Cerebellar cortex (tissue), 1 donor: ENCODE results near the gene KPNA6.
"Not testable (repeated sequence)": the region's sequence is repeated elsewhere in the genome, so short reads cannot be mapped to it uniquely, and the experiment has no call there.

Experiments
- DNase-seq: peaks from one replicate; pipeline ENCODE4 v3.0.0-alpha.2; 2015; ENCODE audit warnings: low spot score

KPNA6 gene

DNA sequence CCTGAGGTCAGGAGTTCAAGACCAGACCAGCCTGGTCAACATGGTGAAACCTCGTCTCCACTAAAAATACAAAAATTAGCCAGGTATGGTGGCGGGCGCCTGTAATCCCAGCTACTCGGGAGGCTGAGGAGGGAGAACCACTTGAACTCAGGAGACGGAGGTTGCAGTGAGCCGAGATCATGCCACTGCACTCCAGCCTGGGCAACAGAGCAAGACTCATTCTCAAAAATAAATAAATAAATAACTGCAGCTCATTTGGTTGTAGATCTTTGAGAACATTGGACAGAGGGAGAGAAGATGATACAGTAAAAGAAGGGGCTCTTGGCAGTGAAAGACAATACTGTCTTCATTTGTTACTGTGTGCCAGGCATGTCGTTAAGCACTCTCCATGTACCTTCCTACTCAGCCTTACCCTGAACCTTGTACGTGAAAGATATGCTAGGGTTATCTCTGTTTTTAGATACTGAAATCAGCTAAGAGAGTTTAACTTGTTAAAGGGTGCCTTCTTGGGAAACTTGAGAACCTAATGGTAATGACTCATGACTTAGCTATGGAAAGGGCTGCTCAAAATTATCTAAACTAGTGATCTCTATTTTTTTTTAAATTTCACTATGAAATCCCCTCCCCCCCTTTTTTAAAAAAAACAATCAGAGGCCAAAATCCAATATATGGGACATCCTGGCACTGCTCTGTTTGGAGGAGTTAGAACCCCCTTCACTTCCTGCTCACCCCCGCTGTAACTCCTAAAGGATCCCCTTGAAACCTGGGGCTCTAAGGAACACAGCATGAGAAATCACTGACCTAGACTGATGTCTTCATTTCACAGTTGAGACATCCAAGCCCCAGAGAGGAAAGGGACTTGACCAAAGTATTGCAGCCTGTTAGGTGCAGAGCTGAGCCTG, 6.8 kb upstream of the KPNA6 start:
- DNase-seq, result no peak

- DNase-seq, result peak; percentile 26
Observed at GRCh38 chr1:32104127-32104526, 3.7 kb upstream of the KPNA6 start.

DNA sequence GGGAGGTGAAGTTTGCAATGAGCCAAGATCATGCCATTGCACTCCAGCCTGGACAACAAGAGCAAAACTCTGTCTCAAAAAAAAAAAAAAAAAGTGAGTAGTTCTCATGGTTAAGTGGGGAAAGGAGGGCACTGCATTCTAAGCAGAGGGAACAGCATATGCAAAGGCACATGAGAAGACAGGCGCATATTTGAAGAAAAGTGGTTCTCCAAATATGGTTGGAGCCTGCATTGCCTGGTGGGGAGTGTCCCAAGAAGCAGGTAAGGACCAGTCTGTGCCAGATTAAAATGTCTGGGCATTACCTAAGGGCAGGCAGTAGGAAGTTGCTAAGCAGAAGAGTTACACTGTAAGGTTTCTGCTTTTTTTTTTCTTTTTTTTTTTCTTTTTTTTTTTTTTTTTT, 2.5 kb upstream of the KPNA6 start:
- no peak for DNase-seq

DNA sequence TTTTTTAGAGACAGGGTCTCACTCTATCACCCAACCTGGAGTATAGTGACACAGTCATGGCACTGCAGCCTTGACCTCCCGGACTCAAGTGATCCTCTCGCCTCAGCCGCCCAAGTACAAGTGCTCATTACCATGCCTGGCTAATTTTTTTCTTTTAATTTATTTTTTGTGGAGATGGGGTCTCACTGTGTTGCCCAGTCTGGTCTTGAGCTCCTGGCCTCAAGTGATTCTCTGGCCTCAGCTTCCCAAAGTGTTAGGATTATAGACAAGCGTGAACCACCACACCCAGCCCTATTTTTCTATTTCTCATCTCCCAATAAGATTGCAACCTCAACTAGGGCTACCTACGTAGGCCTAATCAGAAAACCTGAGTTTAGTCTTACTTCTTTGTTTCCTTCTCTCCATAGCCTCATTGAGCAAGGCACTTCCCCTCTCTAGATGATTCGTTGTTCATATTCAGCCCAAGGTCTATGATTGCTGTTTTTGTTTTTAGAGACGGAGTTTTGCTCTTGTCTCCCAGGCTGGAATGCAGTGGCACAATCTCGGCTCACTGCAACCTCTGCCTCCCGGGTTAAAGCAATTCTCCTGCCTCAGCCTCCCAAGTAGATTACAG, 1.1 kb upstream of the KPNA6 start:
- DNase-seq, result no peak

DNA sequence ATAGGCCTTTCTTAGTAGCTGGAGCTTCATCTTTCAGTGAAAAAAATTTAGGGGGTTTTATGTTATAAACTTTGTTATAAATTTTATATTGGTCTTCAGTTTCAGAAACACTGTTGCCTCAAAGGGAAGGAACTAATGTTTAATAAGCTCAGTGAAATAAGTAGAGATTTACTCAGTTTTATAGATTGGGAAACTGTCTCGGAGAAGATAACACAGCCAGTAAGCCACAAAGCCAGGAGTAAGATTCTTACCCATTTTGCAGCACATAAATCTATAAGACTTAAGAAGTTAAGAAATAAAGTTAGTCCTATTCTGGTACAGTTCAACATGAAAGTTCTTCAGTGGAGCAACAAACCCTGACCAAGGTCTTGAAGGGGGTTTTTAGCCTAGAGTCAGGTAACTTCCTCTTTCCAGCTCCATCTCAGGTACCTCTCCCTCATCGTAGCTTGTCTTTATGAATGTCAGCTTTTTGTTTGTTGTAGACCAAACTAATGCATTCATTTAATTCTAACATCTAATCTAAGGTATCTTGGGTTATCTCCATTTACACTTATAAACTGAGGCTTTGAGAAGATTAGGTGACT, 3.3 kb downstream of the KPNA6 start:
- no peak for DNase-seq

- no peak for DNase-seq
Observed at GRCh38 chr1:32111789-32112188, 3.9 kb downstream of the KPNA6 start.

DNA sequence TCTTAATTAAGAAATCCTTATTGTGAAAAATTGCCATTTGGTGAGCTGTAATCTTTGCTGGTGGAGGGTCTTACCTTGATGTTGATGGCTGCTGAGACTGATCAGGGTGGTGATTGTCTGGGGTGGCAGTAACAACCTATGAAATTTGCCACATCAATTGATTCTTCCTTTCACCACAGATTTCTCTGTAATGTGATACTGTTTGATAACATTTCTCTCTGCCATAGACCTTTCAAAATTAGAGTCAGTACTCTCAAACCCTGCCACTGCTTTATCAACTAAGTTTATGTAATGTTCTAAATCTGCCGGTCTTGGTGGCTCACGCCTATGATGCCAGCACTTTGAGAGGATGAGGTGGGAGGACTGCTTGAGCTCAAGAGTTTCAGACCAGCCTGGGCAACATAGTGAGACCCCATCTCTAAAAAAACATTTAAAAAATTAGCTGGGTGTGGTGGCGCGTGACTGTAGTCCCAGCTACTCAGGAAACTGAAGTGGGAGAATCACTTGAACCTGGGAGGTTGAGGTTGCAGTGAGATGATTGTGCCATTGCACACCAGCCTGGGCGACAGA, 5.0 kb downstream of the KPNA6 start:
- DNase-seq, result no peak

DNA sequence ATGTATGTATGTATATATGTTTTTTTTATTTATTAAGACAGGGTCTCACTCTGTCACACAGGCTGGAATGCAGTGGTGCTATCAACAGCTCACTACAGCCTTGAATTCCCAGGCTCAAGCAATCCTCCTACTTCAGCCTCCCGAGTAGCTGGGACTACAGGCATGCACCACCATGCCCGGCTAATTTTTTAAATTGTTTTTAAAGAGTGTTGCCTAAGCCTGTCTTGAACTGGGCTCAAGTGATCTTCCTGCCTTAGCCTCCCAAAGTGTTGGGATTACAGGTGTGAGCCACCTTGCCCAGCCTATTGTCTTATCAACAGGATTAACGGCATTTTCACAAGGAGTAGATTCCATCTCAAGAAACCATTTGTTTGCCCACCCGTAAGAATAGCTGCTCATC, 5.6 kb downstream of the KPNA6 start:
- DNase-seq, result not testable (repeated sequence)

DNA sequence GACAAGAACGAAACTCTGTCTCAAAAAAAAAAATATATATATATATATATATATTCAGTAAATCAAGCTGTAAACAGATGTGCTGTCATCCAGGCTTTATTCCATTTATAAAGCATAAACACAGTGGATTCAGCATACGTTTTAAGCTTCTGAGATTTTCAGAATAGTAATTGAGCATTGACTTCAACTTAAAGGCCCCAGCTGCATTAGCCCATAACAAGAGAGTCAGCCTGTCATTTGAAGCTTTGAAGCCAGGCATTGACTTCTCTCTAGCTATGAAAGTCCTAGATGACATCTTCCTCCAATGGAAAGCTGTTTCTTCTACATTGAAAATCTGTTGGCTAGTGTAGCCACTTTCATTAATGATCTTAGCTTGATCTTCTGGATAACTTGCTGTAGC, 6.6 kb downstream of the KPNA6 start:
- DNase-seq, result no peak

GRCh38 chr1:32115496-32115895, 7.6 kb downstream of the KPNA6 start:
- DNase-seq, result no peak

GRCh38 chr1:32116531-32116930, 8.7 kb downstream of the KPNA6 start:
- DNase-seq, result no peak

DNA sequence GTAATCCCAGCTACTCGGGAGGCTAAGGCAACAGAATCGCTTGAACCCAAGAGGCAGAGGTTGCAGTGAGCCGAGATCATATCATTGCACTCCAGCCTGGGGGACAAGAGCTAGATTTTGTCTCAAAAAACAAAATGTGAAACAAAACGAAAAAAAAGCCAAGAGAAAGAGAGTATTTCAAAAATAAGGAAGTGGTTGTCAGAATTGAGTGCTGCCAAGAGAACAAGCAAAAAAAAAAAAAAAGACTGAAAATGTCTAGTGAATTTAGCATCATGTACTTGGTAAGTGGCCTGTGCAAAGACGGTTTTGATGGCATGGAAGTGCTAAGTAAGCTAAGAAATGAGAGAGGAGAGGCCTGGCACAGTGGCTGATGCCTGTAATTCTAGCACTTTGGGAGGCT, 14.3 kb downstream of the KPNA6 start:
- DNase-seq, result no peak

DNA sequence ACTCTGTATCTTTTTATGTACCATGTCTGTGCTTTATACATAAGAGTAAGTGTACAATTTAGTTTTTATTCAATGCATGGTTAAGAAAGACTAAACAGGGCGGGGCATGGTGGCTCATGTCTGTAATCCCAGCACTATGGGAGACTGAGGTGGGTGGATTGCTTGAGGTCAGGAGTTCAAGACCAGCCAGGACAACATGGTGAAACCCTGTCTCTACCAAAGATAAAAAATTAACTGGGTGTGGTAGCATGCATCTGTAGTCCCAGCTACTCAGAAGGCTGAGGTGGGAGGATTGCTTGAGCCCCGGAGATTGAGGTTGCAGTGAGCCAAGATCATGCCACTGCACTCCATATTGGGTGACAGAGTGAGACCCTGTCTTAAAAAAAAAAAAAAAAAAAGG, 15.5 kb downstream of the KPNA6 start:
- DNase-seq, result not testable (repeated sequence)

DNA sequence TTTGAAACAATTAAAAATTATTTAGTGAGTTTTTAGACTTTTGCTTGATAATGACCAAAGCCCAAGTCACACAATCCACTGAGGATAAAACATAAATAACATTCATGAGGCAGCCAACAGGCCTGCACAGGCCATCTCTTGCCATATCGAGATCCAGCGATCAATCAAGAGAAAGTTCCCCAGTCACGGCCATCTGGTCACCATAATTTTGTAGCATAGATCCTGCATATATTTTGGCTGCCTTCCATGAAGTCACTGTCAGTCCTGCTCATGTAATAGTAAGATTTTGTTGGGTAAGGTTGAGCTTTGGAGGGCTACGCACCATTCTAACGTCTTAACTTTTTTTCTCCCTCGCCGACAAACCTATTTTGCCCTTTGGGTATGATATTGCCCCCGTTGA, 17.5 kb downstream of the KPNA6 start:
- no peak for DNase-seq

DNA sequence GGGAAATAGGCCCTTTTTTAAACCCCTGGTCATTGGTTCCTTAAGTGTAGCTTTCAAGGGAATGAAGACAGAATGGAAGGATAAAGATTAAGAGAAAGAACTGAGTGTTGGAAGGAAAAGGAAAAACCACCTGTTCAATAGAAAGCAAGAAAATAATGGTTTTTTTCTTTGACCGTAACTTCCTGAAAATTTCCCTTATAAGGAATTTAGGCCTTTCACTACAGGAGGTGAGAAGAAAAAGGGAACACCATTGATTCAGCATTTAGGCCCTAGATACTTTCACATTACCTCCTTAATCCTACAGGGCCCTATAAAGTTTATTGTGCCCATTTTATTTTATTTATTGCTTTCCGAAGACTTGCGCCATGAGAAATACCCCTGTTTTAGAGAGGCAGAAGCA, 18.9 kb downstream of the KPNA6 start:
- no peak for DNase-seq

- no peak for DNase-seq
Observed at GRCh38 chr1:32127409-32128198, 19.7 kb downstream of the KPNA6 start.

- DNase-seq, result no peak
Observed at GRCh38 chr1:32128479-32128878, 20.6 kb downstream of the KPNA6 start.

DNA sequence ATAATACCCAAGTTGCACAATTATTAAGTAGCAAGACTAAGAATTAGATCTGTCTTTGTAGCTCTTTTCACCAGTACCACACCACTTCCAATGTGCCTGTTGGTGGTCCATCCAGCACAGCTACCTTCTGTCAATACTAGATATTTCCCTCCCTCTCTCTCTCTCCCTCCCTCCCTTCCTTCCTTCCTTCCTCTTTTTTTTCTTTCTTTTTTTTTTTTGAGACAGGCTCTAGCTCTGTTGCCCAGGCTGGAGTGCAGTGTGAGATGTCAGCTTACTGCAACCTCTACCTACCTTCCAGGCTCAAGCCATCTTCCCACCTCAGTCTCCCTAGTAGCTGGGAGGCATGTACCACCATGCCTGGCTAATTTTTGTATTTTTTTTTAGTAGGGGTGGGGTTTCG, 21.1 kb downstream of the KPNA6 start:
- no peak for DNase-seq

DNA sequence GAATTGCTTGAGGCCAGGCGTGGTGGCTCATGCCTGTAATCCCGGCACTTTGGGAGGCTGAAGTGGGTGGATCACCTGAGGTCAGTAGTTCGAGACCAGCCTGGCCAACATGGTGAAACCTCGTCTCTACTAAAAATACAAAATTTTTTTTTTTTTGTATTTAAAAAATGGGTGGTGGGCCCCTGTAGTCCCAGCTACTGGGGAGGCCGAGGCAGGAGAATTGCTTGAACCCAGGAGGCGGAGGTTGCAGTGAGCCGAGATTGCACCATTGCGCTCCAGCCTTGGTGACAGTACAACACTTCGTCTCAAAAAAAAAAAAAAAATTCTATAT, 26.1 kb downstream of the KPNA6 start:
- not testable (repeated sequence) for DNase-seq

DNA sequence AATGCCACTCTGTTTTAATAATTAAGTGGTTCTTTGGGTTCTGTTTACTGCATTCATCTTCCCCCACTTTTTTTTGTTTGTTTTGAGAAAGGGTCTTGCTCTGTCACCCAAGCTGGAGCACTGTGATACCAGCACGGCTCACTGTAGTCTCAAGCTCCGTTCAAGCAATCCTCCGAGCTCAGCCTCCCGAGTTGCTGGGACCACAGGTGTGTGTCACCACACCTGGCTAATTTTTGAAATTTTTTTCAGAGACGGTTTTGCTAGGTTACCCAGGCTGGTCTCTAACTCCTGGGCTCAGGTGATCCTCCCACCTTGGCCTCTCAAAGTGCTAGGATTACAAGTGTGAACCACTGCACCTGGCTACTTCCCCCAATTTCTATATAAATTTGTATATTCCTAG, 29.3 kb downstream of the KPNA6 start:
- DNase-seq, result no peak

GRCh38 chr1:32138965-32139364, 31.1 kb downstream of the KPNA6 start:
- no peak for DNase-seq
